Neural crest cell (in vitro differentiated cells): Measurements from ENCODE around the gene CXCR5. TPM values are rescaled to one million over a fixed set of nuclear protein-coding genes. Genes with fewer than 3 reads are reported as not detected.

Experiments used
- DNase-seq: peaks from one replicate; pipeline ENCODE4 v3.0.0; 2021; ENCODE audit warnings: low read depth, mixed read lengths, low spot score
- H3K27ac Mint-ChIP-seq: one replicate; pipeline ENCODE4 v1.8.0; 2021; ENCODE audit warnings: mild to moderate bottlenecking, mixed read lengths; ENCODE audit not compliant: unreplicated experiment
- H3K27me3 Mint-ChIP-seq: 2 replicates; pipeline ENCODE4 v1.8.0; 2021; ENCODE audit warnings: low read depth, mild to moderate bottlenecking, mixed read lengths
- H3K36me3 Mint-ChIP-seq: 2 replicates; pipeline ENCODE4 v1.8.0; 2021; ENCODE audit warnings: low read depth, mild to moderate bottlenecking, mixed read lengths
- H3K4me1 Mint-ChIP-seq: 2 replicates; pipeline ENCODE4 v1.8.0; 2021; ENCODE audit warnings: mixed read lengths
- H3K4me3 Mint-ChIP-seq: one replicate; pipeline ENCODE4 v1.8.0; 2021; ENCODE audit warnings: mild to moderate bottlenecking, mixed read lengths
- H3K9me3 Mint-ChIP-seq: 2 replicates; pipeline ENCODE4 v1.8.0; 2021; ENCODE audit warnings: mixed read lengths
- total RNA-seq: library from RNA; stranded (reverse); gene quantifications from 2 replicates; pipeline ENCODE4 v1.2.1, GENCODE V29; 2021
- TF ChIP-seq, protein P1 (sequence below): fragments of 200-600 bp; sonication (generic); conservative IDR thresholded peaks from 2 replicates; pipeline ENCODE4 v1.5.0; 2021; ENCODE audit warnings: antibody characterized with exemption, mild to moderate bottlenecking

The CXCR5 gene
- total RNA-seq, 1 donor from 2014 or later: not detected

DNA sequence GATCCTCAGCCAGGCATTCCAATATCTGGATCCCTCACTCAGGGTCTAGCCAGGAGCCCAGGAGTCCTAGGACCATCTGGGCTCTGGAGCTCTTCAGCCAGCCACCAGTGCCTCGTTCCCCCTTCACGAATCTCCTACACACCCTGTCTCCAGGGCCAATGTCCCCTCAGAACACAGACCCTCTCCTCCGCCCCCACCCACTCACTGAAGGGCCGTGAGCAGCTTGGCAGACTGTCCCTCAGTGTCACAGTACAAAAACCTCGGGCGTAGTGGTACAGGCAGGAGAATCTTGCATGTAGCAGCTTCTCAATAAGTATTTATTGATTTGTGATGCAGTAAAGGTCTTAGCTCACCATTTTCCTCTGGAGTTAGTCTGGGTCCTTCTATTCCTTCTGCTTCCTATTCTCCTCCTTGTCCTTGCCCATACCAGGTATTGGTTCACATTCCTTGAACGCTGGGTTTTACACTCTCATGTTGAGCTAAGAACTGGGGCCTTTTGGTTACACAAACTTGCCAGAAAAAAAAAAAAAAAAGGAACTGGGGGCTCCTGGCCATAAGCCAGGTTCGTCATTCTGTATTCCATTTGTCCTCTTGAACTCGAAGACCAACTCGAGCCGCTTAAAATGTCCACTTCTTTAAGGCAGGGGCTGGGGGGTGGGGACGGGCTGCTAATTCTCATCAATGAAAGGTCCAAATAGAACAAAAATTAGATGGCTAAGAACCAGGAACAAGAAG, 2.3 kb downstream of the CXCR5 start:
- TF ChIP-seq, protein P1, sequence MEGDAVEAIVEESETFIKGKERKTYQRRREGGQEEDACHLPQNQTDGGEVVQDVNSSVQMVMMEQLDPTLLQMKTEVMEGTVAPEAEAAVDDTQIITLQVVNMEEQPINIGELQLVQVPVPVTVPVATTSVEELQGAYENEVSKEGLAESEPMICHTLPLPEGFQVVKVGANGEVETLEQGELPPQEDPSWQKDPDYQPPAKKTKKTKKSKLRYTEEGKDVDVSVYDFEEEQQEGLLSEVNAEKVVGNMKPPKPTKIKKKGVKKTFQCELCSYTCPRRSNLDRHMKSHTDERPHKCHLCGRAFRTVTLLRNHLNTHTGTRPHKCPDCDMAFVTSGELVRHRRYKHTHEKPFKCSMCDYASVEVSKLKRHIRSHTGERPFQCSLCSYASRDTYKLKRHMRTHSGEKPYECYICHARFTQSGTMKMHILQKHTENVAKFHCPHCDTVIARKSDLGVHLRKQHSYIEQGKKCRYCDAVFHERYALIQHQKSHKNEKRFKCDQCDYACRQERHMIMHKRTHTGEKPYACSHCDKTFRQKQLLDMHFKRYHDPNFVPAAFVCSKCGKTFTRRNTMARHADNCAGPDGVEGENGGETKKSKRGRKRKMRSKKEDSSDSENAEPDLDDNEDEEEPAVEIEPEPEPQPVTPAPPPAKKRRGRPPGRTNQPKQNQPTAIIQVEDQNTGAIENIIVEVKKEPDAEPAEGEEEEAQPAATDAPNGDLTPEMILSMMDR: no peak
- DNase-seq: no peak
- H3K27ac Mint-ChIP-seq: no peak overlapping the region
- peaks cover 15% of the 10 kb centered on the region for H3K4me1 Mint-ChIP-seq
- H3K27me3 Mint-ChIP-seq: peaks cover 4% of the 10 kb centered on the region
- H3K4me3 Mint-ChIP-seq: no peak overlapping the region
- no peaks in the 10 kb centered on the region for H3K36me3 Mint-ChIP-seq
- no peaks in the 10 kb centered on the region for H3K9me3 Mint-ChIP-seq

DNA sequence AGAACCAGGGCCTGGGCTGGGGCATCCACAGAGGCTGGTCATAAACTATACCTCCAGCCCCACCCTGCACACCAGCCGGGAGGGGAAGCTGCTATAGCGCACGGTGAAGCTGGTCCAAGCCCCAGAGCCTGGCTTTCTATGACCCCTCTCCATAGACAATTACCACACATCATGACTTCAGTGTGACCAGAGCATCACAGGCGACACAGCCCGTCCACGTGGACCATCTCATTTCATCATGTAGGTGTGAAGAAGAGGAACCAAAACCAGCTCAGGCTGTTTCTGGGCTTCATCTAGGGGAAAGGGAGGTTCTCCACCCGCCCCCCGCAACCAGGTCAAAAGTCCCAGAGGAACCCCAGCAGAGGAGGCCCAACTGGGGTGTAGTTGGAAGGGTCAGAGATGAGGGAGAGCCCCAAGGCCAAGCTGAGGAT, 3.0 kb downstream of the CXCR5 start:
- H3K27me3 Mint-ChIP-seq: peaks cover under 1% of the 10 kb centered on the region
- no peak overlapping the region for H3K4me3 Mint-ChIP-seq
- no peaks in the 10 kb centered on the region for H3K9me3 Mint-ChIP-seq
- DNase-seq: no peak
- TF ChIP-seq, protein P1: no peak
- peaks cover 15% of the 10 kb centered on the region for H3K4me1 Mint-ChIP-seq
- H3K27ac Mint-ChIP-seq: no peak overlapping the region
- H3K36me3 Mint-ChIP-seq: no peaks in the 10 kb centered on the region

DNA sequence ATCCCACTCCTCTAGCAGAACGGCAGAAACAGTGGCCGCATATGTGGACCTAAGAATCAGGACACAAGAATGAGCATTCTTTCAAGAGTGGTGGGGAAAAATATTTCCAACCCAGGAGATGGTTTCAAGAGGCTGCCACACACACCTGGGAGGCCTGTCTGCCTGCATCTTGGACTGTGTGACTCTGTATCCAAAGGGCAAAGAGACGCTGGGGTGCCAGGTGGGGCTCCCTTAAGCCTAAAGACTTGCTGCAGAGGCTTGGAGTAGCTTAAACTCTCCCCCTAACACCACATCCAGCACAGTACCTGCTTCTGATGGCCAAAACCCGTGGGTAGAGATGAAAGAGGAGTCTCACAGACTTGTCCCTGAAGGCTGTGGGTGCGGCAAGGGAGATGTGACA, 3.5 kb downstream of the CXCR5 start:
- H3K27me3 Mint-ChIP-seq: no peaks in the 10 kb centered on the region
- DNase-seq: no peak
- no peak overlapping the region for H3K4me3 Mint-ChIP-seq
- H3K36me3 Mint-ChIP-seq: no peaks in the 10 kb centered on the region
- no peaks in the 10 kb centered on the region for H3K9me3 Mint-ChIP-seq
- TF ChIP-seq, protein P1: no peak
- no peak overlapping the region for H3K27ac Mint-ChIP-seq
- peaks cover 15% of the 10 kb centered on the region for H3K4me1 Mint-ChIP-seq

DNA sequence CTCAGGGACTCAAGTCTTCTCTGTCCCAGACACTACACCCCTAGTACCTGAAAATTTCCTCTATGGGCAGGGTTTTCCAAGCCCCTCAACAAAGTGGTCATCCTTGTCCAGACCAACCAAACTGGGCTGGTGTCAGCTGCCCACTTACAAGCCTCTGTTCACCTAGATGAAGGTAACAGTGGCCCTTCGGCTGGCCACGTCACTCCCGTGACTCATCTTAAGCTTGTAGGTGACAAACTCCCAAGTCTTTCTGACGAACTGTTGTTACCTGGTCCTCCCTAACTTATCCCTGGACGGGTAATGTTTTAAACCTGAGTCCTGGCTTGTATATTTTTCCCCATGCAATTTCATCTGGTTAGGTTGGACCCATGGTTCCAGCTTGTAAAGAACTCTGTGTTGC, 4.7 kb downstream of the CXCR5 start:
- Mint-ChIP-seq H3K27me3 (no peaks in the 10 kb centered on the region), H3K4me3 (no peak overlapping the region), H3K27ac (no peak overlapping the region), H3K36me3 (no peaks in the 10 kb centered on the region), H3K9me3 (no peaks in the 10 kb centered on the region), H3K4me1 (peaks cover 15% of the 10 kb centered on the region)
- no peak for DNase-seq
- TF ChIP-seq, protein P1: no peak

DNA sequence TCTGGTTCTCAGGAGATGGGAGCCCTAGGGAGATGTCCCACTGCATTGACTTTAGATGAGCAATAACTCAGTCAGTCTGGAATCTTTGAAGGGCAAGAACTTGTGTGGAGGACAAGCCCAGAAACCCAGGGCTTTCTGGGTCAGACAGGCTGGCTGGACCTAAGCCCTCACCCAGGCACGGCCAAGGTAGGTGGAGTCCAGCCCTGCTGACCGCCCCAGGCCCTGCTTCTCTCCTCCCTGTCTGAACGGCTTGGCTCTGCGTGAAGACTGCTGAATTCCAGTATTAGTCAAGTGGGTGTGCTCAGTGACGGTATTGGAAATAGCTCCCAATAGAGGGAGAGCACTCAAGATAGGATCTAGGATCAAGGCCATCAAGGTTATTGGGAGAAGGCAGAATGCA, 6.1 kb downstream of the CXCR5 start:
- Mint-ChIP-seq H3K36me3 (no peaks in the 10 kb centered on the region), H3K4me1 (peaks cover 15% of the 10 kb centered on the region), H3K4me3 (no peak overlapping the region), H3K27me3 (no peaks in the 10 kb centered on the region), H3K9me3 (no peaks in the 10 kb centered on the region), H3K27ac (no peak overlapping the region)
- TF ChIP-seq, protein P1: no peak
- no peak for DNase-seq
